HG02840 (cell line): ENCODE results near the gene ANKRD13C.
"Not testable (repeated sequence)": the region's sequence is repeated elsewhere in the genome, so short reads cannot be mapped to it uniquely, and the experiment has no call there.

ENCODE experiments used
- ATAC-seq: cut with Tn5 transposase; IDR thresholded peaks from one replicate; pipeline ENCODE4 v1.9.1; 2021; ENCODE audit warnings: mild to moderate bottlenecking, moderate library complexity, moderate number of reproducible peaks; ENCODE audit not compliant: unreplicated experiment, low FRiP score

The ANKRD13C gene

GRCh38 chr1:70354332-70355110, at the start of gene ANKRD13C:
ANKRD13C (minus strand) TSS chr1:70354722; CDS start chr1:70354408, 314 bp downstream.
- peak; percentile 94 for ATAC-seq

GRCh38 chr1:70403759-70404158, 49.2 kb upstream of the ANKRD13C start:
- ATAC-seq: no peak

- no peak for ATAC-seq
These were observed 47.5 kb upstream of the ANKRD13C start for GRCh38 chr1:70401974-70402373.

GRCh38 chr1:70400335-70400734, 45.8 kb upstream of the ANKRD13C start:
- no peak for ATAC-seq

- ATAC-seq: no peak
These were observed 42.5 kb upstream of the ANKRD13C start for GRCh38 chr1:70397013-70397412.

- no peak for ATAC-seq
These were observed 42.1 kb upstream of the ANKRD13C start for GRCh38 chr1:70396607-70397006.

GRCh38 chr1:70392626-70393025, 38.1 kb upstream of the ANKRD13C start:
- ATAC-seq: no peak

GRCh38 chr1:70387507-70387906, 33.0 kb upstream of the ANKRD13C start:
- ATAC-seq: no peak

- no peak for ATAC-seq
These were observed 31.6 kb upstream of the ANKRD13C start for GRCh38 chr1:70386121-70386520.

GRCh38 chr1:70385477-70385876, 31.0 kb upstream of the ANKRD13C start:
- ATAC-seq: no peak

- ATAC-seq: no peak
These were observed 30.0 kb upstream of the ANKRD13C start for GRCh38 chr1:70384542-70384941.

GRCh38 chr1:70383483-70383882, 29.0 kb upstream of the ANKRD13C start:
- no peak for ATAC-seq

GRCh38 chr1:70382682-70383081, 28.2 kb upstream of the ANKRD13C start:
- no peak for ATAC-seq

GRCh38 chr1:70376196-70376595, 21.7 kb upstream of the ANKRD13C start:
- ATAC-seq: no peak

- ATAC-seq: not testable (repeated sequence)
These were observed 19.1 kb upstream of the ANKRD13C start for GRCh38 chr1:70373580-70373979.

GRCh38 chr1:70372426-70372825, 17.9 kb upstream of the ANKRD13C start:
- no peak for ATAC-seq

GRCh38 chr1:70371586-70371985, 17.1 kb upstream of the ANKRD13C start:
- ATAC-seq: not testable (repeated sequence)

GRCh38 chr1:70367397-70367796, 12.9 kb upstream of the ANKRD13C start:
- ATAC-seq: not testable (repeated sequence)

GRCh38 chr1:70366997-70367396, 12.5 kb upstream of the ANKRD13C start:
- ATAC-seq: not testable (repeated sequence)

- ATAC-seq: not testable (repeated sequence)
These were observed 12.0 kb upstream of the ANKRD13C start for GRCh38 chr1:70366425-70366952.

- no peak for ATAC-seq
These were observed 9.9 kb upstream of the ANKRD13C start for GRCh38 chr1:70364439-70364838.
